ENCODE data around the gene PRKG2. TPM values are rescaled to one million over a fixed set of nuclear protein-coding genes. Genes with fewer than 3 reads are reported as not detected.

Gene PRKG2
- total RNA-seq, 4 donors from 2014 or later, result 0.20 TPM; not detected in 3

GRCh38 chr4:81257021-81257420 lies 42.0 kb upstream of the PRKG2 start:
- Histone ChIP-seq H3K27ac (no peak overlapping the region), H3K27me3 (no peaks in the 10 kb centered on the region), H3K4me1 (no peaks in the 10 kb centered on the region), H3K9me3 (no peaks in the 10 kb centered on the region), H3K4me3 (no peak overlapping the region), H3K36me3 (no peaks in the 10 kb centered on the region)
- in situ Hi-C loops (cut with MboI; ENCODE audit: low sequenced_read_pairs in 4 of 4) (no loop called here), intact Hi-C loops (cut with DNase I; ENCODE audit: low total_unique reads) (no loop called here)
- ATAC-seq (no peak), DNase-seq (no peak)
- no peak for TF ChIP-seq CTCF (IDR thresholded peaks at IDR 0.05 in 4 of 5, conservative IDR thresholded peaks at IDR 0.05 in 1 of 5)
- no peak for TF ChIP-seq POLR2A (IDR thresholded peaks at IDR 0.05)

- ATAC-seq (no peak), DNase-seq (no peak)
- TF ChIP-seq CTCF (IDR thresholded peaks at IDR 0.05 in 4 of 5, conservative IDR thresholded peaks at IDR 0.05 in 1 of 5), result no peak
- H3K9me3 ChIP-seq, result no peaks in the 10 kb centered on the region
- H3K4me1 ChIP-seq, result no peaks in the 10 kb centered on the region
- intact Hi-C loops (cut with DNase I; ENCODE audit: low total_unique reads), result no loop called here
- H3K36me3 ChIP-seq, result no peaks in the 10 kb centered on the region
- H3K27ac ChIP-seq, result no peak overlapping the region
- in situ Hi-C loops (cut with MboI; ENCODE audit: low sequenced_read_pairs in 4 of 4), result no loop called here
- no peaks in the 10 kb centered on the region for H3K27me3 ChIP-seq
- H3K4me3 ChIP-seq, result no peak overlapping the region
These were observed 41.3 kb upstream of the PRKG2 start for GRCh38 chr4:81256059-81256970.

GRCh38 chr4:81255524-81255923 lies 40.5 kb upstream of the PRKG2 start:
- Histone ChIP-seq H3K4me3 (no peak overlapping the region), H3K36me3 (no peaks in the 10 kb centered on the region), H3K27me3 (no peaks in the 10 kb centered on the region), H3K27ac (no peak overlapping the region), H3K4me1 (no peaks in the 10 kb centered on the region), H3K9me3 (no peaks in the 10 kb centered on the region)
- DNase-seq (no peak), ATAC-seq (no peak)
- in situ Hi-C loops (cut with MboI; ENCODE audit: low sequenced_read_pairs in 4 of 4) (no loop called here), intact Hi-C loops (cut with DNase I; ENCODE audit: low total_unique reads) (no loop called here)
- TF ChIP-seq POLR2A (IDR thresholded peaks at IDR 0.05) (no peak), CTCF (IDR thresholded peaks at IDR 0.05 in 4 of 5, conservative IDR thresholded peaks at IDR 0.05 in 1 of 5) (no peak)

GRCh38 chr4:81250430-81250829 lies 35.4 kb upstream of the PRKG2 start:
- in situ Hi-C loops (cut with MboI; ENCODE audit: low sequenced_read_pairs in 4 of 4), result no loop called here
- ATAC-seq (no peak), DNase-seq (no peak)
- TF ChIP-seq CTCF (IDR thresholded peaks at IDR 0.05 in 4 of 5, conservative IDR thresholded peaks at IDR 0.05 in 1 of 5) (no peak), POLR2A (IDR thresholded peaks at IDR 0.05) (no peak)
- H3K27ac ChIP-seq, result no peak overlapping the region
- no peak overlapping the region for H3K4me3 ChIP-seq
- no peaks in the 10 kb centered on the region for H3K27me3 ChIP-seq
- H3K36me3 ChIP-seq, result no peaks in the 10 kb centered on the region
- H3K4me1 ChIP-seq, result no peaks in the 10 kb centered on the region
- intact Hi-C loops (cut with DNase I; ENCODE audit: low total_unique reads), result no loop called here
- no peaks in the 10 kb centered on the region for H3K9me3 ChIP-seq
